HG02938 (cell line): ENCODE data around the gene DMBT1.

Experiments
- ATAC-seq: cut with Tn5 transposase; IDR thresholded peaks from one replicate; pipeline ENCODE4 v1.9.1; 2021; ENCODE audit warnings: mild to moderate bottlenecking, moderate library complexity; ENCODE audit not compliant: unreplicated experiment

DMBT1 gene

GRCh38 chr10:122560279-122560804, at the start of gene DMBT1:
DMBT1 (plus strand) TSS chr10:122560754; CDS start chr10:122560771, 17 bp downstream.
- no peak for ATAC-seq

DNA sequence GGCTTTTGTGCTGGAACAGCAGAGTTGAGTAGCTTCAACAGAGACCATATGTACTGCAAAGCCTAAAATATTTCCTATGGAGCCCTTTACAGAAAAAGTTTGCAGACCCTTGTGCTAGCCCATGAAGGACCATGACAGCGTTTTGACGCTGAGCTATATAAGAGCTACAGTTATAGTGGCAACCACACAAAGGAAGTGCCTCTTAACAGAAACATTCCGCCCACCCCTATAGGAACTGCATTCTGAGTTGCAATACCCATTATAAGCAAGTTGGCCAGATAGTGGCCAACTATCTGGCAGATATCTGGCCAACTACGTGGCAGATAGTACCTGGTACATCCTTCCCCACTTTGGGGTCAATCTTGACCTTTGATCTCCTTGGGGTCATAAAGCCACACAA, 47.5 kb upstream of the DMBT1 start:
- no peak for ATAC-seq

- no peak for ATAC-seq
Measured at GRCh38 chr10:122514045-122514840, 46.3 kb upstream of the DMBT1 start.

GRCh38 chr10:122515022-122515424, 45.5 kb upstream of the DMBT1 start:
- ATAC-seq, result no peak

DNA sequence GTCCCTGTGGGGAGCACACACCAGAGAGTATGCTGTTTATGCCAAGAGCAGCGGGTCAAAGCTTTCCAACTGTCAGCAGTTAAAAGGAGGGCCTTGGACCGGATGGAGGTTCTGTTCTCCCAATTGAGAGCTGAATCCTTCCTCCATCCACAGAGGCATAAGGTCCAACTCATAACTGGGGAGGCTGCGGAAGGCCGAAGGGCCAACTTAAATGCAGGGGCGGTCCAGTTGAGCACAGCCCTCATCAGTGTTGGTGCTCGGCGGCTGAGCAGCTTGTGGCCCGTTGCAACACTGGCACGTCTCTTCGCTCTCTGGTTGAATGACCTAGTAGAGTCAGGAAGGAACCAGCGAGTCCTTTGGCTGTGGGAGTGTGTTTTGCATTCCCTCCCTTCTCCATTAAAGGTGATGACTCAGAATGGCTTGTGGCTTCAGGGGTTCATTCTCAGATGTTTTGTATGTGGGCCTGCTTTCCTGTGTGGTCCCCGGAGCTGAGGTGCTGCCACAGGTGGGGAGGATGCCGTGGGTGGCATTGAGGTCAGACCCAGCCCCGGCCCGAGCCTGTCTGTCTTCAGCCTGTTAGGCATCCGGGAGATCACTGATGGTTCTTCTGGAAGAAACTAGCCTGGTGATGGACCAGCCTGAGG, 44.8 kb upstream of the DMBT1 start:
- ATAC-seq, result peak; percentile 63

DNA sequence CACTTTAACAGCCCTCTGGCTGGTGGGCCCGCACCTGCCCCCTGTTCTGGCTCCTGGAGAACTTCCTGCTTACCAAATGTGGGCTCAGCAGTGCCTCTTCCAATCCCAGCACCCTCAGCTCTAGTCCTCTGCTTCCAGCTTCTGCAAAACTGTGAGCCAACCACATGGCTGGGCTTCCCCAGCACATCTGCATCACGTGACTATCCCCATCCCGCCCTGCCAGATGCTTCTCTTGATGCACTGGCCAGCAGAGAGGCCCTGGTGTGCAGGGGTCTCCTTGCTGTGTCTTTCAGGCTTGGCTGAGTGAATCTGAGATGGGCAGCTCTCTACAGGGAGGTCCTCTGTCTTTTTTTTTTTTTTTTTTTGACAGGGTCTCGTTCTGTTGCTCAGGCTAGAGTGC, 43.8 kb upstream of the DMBT1 start:
- ATAC-seq, result no peak

GRCh38 chr10:122519144-122519543, 41.4 kb upstream of the DMBT1 start:
- no peak for ATAC-seq

DNA sequence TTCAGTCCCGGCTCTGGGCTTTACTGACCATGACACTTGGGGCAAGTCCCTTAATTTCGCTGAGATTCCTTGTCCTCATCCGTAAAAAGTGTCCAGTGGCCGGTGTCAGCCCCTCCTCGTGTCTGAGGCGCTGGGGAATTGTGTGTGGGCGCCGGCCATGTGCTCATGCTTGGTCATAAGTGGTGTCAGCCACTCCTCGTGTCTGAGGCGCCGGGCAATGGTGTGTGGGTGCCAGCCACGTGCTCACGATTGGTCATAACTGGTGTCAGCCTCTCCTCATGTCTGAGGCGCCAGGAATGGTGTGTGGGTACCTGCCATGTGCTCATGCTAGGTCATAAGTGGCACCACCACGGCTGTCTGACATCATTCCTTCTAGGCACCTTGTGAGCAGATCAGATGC, 40.7 kb upstream of the DMBT1 start:
- no peak for ATAC-seq

- no peak for ATAC-seq
Measured at GRCh38 chr10:122521011-122521410, 39.5 kb upstream of the DMBT1 start.

- ATAC-seq, result no peak
Measured at GRCh38 chr10:122524811-122525210, 35.7 kb upstream of the DMBT1 start.

- ATAC-seq, result no peak
Measured at GRCh38 chr10:122525788-122526187, 34.8 kb upstream of the DMBT1 start.

GRCh38 chr10:122526892-122527291, 33.7 kb upstream of the DMBT1 start:
- ATAC-seq, result no peak

DNA sequence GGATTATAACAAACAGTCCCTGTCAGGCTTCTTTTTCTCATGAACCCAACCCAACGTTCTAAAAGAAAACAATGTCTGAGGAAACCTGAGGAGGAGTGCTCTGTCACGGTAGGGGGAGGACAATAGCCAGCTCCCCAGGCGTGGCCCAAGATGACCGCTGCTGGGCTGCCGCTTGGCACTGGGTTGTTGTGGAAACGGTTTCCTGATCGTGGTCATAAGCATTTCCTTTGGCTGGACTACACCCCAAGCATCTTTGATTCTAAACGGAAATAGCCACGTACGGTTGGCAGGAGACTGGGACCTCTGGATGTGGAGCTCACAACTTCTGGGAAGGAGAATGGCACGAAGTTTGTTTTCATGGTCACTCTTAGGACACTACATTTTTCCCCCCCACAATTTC, 30.4 kb upstream of the DMBT1 start:
- ATAC-seq, result no peak

GRCh38 chr10:122531261-122531660, 29.3 kb upstream of the DMBT1 start:
- no peak for ATAC-seq

GRCh38 chr10:122531939-122532338, 28.6 kb upstream of the DMBT1 start:
- ATAC-seq, result no peak

DNA sequence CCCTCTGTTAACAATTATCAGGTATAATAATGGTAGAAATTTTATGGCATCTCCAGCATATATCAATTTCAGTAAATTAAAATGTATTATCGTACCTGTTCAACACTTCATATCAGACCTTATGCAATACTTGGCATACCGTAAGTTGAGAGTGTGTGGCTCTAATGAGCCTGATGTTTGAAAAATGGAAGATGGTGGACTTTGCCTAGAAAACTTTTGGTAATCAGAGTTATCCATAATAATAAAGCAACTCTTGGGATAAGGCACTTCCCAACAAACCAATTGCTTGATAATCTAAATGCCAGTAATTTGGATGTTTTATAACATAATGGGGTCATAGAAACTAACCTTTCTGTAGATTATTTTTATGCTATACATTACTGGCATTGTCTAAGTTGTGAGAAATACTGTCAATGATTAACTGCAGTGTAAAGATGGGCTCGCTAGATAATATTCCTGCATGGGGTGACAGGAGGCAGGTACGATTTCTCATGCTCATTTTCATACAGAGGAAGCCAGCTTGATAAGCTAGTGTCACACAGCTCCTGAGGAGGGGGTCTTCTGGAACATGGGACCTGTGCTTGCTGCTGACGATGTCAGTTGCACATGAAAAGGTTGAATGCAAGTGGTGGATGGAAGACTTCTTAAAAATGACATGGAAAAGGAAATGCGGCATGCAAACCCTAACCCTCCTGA, 27.8 kb upstream of the DMBT1 start:
- no peak for ATAC-seq

DNA sequence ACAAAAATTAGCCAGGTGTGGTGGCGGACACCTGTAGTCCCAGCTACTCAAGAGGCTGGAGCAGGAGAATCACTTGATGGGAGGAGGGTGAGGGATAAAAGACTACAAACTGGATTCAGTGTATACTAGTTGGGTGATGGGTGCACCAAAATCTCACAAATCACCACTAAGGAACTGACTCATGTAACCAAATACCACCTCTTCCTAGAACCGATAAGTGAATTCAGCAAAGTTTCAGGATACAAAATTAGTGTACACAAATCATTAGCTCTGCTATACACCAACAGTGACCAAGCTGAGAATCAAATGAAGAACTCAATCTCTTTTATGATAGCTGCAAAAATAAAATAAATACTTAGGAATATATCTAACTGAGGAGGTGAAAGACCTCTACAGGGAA, 23.0 kb upstream of the DMBT1 start:
- no peak for ATAC-seq

GRCh38 chr10:122541541-122542002, 19.0 kb upstream of the DMBT1 start:
- no peak for ATAC-seq

DNA sequence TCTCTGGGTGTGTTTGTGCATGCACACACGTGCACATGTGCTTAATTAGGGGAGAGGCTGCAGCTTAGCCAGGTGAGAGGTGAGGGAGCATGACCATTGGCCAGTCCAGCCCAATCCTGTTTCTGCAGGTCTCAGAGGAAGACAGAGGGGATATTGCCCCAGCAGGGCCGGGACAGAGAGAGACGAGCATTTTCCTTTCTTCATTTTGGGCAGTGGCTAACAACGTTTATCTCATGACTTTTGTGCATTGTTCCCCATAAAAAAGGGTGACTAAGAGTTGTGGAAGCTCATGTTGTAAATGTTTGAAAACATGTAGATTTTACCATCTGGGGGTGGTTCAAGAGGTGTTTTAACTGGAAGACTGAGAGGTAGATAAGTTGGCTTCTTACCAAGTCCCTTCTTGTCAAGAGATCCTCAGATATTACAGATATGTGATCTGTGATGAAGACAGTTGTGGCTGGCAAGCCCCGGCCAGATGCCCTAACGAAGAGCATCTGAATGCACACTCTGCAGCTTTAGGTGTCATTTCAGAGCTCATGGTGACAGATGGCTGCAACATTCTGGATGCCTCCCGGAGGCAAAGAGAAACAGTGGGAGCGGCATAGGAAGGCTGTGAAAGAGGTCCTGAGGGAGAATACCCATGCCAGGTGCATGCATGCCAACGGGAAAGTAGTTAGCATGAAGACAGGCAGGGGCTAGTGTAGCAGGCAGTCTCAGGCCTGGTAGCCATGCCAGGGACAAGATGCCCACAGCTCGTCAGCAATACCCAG, 16.7 kb upstream of the DMBT1 start:
- ATAC-seq, result no peak

GRCh38 chr10:122544493-122544892, 16.1 kb upstream of the DMBT1 start:
- ATAC-seq, result no peak

GRCh38 chr10:122546242-122546641, 14.3 kb upstream of the DMBT1 start:
- ATAC-seq, result no peak
